ENCODE data around the gene CELF4. TPM values are rescaled to one million over a fixed set of nuclear protein-coding genes. Genes with fewer than 3 reads are reported as not detected.

Gene CELF4
- total RNA-seq, 1 experiment from 2014 or later, result not detected

DNA sequence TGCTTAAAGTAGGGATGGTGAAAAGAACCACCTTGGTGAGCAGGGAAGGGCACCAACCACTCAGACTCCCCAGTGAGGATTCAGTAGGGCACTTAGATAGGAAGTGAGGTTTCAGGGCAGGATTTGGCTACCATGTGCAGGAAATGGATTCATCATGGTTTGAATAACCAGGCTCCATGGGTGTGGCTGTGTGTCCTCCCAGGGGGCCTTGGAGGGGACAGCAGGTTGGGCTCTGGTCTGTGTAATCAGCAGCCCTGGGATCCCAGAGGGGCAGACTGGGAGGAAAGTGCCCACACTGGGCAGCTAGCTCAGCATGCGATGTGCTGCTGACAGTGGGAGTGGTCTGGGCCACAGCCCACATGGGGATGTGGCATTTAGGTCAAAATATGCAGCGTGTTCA, 224.6 kb downstream of the CELF4 start:
- ATAC-seq (no peak), DNase-seq (ENCODE audit: low read depth, low spot score) (no peak)
- Histone ChIP-seq H3K27me3 (ENCODE audit: control insufficient read depth, insufficient read depth, low read length) (no peaks in the 10 kb centered on the region; the same call in 1 of the 2 replicates), H3K9me3 (ENCODE audit: control insufficient read depth, insufficient read depth, low read depth, low read length) (no peaks in the 10 kb centered on the region), H3K27ac (ENCODE audit: low read length) (no peak overlapping the region), H3K36me3 (ENCODE audit: control insufficient read depth, insufficient read depth, low read length) (no peaks in the 10 kb centered on the region), H3K4me1 (ENCODE audit: control insufficient read depth, insufficient read depth, low read length) (no peaks in the 10 kb centered on the region), H3K4me3 (ENCODE audit: low read depth in 2 of 2, low read length in 2 of 2) (no peak overlapping the region)
- intact Hi-C loops (cut with micrococcal nuclease; ENCODE audit: unreplicated experiment), result no loop called here
- ChIA-PET POLR2A (no interaction called here), CTCF (no interaction called here)
- BruUV-seq (replicated peaks), result no TSS peak
- in situ Hi-C loops (cut with HindIII; ENCODE audit: low pct_unique_long_range_greater_than_20kb, low sequenced_read_pairs), result no loop called here
- no peak for TF ChIP-seq POLR2AphosphoS5 (IDR thresholded peaks at IDR 0.05; ENCODE audit: low read depth, low read length)
- no peak for TF ChIP-seq TCF7L2 (IDR thresholded peaks at IDR 0.05; ENCODE audit: low read depth, low read length)
- TF ChIP-seq, protein P1, sequence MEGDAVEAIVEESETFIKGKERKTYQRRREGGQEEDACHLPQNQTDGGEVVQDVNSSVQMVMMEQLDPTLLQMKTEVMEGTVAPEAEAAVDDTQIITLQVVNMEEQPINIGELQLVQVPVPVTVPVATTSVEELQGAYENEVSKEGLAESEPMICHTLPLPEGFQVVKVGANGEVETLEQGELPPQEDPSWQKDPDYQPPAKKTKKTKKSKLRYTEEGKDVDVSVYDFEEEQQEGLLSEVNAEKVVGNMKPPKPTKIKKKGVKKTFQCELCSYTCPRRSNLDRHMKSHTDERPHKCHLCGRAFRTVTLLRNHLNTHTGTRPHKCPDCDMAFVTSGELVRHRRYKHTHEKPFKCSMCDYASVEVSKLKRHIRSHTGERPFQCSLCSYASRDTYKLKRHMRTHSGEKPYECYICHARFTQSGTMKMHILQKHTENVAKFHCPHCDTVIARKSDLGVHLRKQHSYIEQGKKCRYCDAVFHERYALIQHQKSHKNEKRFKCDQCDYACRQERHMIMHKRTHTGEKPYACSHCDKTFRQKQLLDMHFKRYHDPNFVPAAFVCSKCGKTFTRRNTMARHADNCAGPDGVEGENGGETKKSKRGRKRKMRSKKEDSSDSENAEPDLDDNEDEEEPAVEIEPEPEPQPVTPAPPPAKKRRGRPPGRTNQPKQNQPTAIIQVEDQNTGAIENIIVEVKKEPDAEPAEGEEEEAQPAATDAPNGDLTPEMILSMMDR (IDR thresholded peaks at IDR 0.05), result no peak
- no peak for TF ChIP-seq SIN3A (IDR thresholded peaks at IDR 0.05; ENCODE audit: borderline replicate concordance, insufficient read depth, low read depth, low read length)
- TF ChIP-seq REST (IDR thresholded peaks at IDR 0.05; ENCODE audit: insufficient read depth in 1 of 2, low read depth in 2 of 2, low read length in 1 of 2), result no peak

DNA sequence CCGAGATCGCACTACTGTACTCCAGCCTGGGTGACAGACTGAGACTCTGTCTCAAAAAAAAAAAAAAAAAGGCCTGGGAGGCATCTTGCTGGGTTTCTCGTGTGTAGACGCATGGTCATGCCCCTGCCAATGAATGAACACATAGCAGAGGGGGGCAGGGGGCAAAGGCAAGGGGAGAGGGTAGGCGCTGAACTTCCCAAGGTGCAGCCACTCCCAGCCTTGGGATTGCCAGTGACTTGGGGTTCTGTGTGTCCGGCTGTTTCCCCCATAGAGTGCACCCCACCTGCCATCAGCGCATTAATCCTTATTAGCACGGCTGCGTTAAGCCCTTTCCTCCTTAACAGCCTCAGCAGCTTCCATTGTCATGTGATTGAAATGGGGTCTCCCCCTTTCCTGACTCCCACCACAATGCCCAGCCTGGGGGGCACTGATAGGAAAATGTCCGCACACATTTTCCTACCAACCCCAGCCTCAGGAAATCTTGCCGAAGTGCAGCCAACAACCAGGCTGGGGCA, 225.8 kb downstream of the CELF4 start:
- POLR2A ChIA-PET, result no interaction called here
- no peaks in the 10 kb centered on the region for H3K9me3 ChIP-seq (ENCODE audit: control insufficient read depth, insufficient read depth, low read depth, low read length)
- CTCF ChIA-PET, result no interaction called here
- in situ Hi-C loops (cut with HindIII; ENCODE audit: low pct_unique_long_range_greater_than_20kb, low sequenced_read_pairs) (no loop called here), intact Hi-C loops (cut with micrococcal nuclease; ENCODE audit: unreplicated experiment) (loop anchor here (10.0 kb wide), 1 partner anchor 395 kb away; no protein-coding TSS in a partner anchor)
- BruUV-seq (replicated peaks), result no TSS peak
- H3K36me3 ChIP-seq (ENCODE audit: control insufficient read depth, insufficient read depth, low read length), result no peaks in the 10 kb centered on the region
- H3K4me3 ChIP-seq (ENCODE audit: low read depth in 2 of 2, low read length in 2 of 2), result no peak overlapping the region
- no peaks in the 10 kb centered on the region for H3K4me1 ChIP-seq (ENCODE audit: control insufficient read depth, insufficient read depth, low read length)
- DNase-seq (ENCODE audit: low read depth, low spot score), result no peak
- no peak for ATAC-seq
- TF ChIP-seq POLR2AphosphoS5 (IDR thresholded peaks at IDR 0.05; ENCODE audit: low read depth, low read length), result no peak
- no peak for TF ChIP-seq REST (IDR thresholded peaks at IDR 0.05; ENCODE audit: insufficient read depth in 1 of 2, low read depth in 2 of 2, low read length in 1 of 2)
- TF ChIP-seq, protein P1 (IDR thresholded peaks at IDR 0.05), result no peak
- no peak for TF ChIP-seq SIN3A (IDR thresholded peaks at IDR 0.05; ENCODE audit: borderline replicate concordance, insufficient read depth, low read depth, low read length)
- TF ChIP-seq TCF7L2 (IDR thresholded peaks at IDR 0.05; ENCODE audit: low read depth, low read length), result no peak
- H3K27ac ChIP-seq (ENCODE audit: low read length), result no peak overlapping the region
- H3K27me3 ChIP-seq (ENCODE audit: control insufficient read depth, insufficient read depth, low read length), result no peaks in the 10 kb centered on the region; the same call in 1 of the 2 replicates
